Upper lobe of left lung (tissue), 6 donors: Measurements from ENCODE around the gene PPM1J. TPM values are rescaled to one million over a fixed set of nuclear protein-coding genes. Genes with fewer than 3 reads are reported as not detected.
A peak's percentile ranks its signal among the peaks of the same experiment; 100 is the strongest.

Experiments used
- ATAC-seq, 2 donors: fragments of 200-7000 bp; cut with Tn5 transposase; one replicate each; pipeline ENCODE4 v1.9.1; 2022; ENCODE audit warnings: mild to moderate bottlenecking in 2 of 2, moderate library complexity in 2 of 2; ENCODE audit not compliant: low FRiP score in 2 of 2
- DNase-seq, 2 donors: peaks; one replicate each; pipeline ENCODE4 v3.0.0-alpha.2; 2019 to 2020
- H3K27ac ChIP-seq, 4 donors: fragments of 200-600 bp; sonication (generic); one replicate each; pipeline ENCODE4 v1.5.1; 2016 to 2019
- H3K27me3 ChIP-seq, 4 donors: fragments of 200-600 bp; sonication (generic); one replicate each; pipeline ENCODE4 v1.5.1; 2017 to 2019
- H3K36me3 ChIP-seq, 4 donors: fragments of 200-600 bp; sonication (generic); one replicate each; pipeline ENCODE4 v1.5.1; 2016 to 2019
- H3K4me1 ChIP-seq, 4 donors: fragments of 200-600 bp; sonication (generic); one replicate each; pipeline ENCODE4 v1.5.1; 2018 to 2019
- H3K4me3 ChIP-seq, 4 donors: fragments of 200-600 bp; sonication (generic); one replicate each; pipeline ENCODE4 v1.5.1; 2017 to 2019; ENCODE audit warnings: mild to moderate bottlenecking in 2 of 4, moderate library complexity in 1 of 4
- H3K9me3 ChIP-seq, 4 donors: fragments of 200-600 bp; sonication (generic); one replicate each; pipeline ENCODE4 v1.5.1; 2018 to 2019
- EP300 ChIP-seq, 4 donors: sonication (generic); formaldehyde crosslinking; IDR thresholded peaks; one replicate each; pipeline ENCODE4 v1.5.1; 2017; ENCODE audit warnings: antibody characterized with exemption in 4 of 4, control low read depth in 2 of 4
- POLR2A ChIP-seq, 4 donors: fragments of 450-650 bp; IDR thresholded peaks; one replicate each; pipeline ENCODE4 v1.5.1; 2016 to 2017; ENCODE audit warnings: antibody characterized with exemption in 4 of 4, mild to moderate bottlenecking in 2 of 4
- POLR2AphosphoS5 ChIP-seq, 2 donors: sonication (generic); formaldehyde crosslinking; IDR thresholded peaks; one replicate each; pipeline ENCODE4 v1.5.1; 2017; ENCODE audit warnings: antibody characterized with exemption in 2 of 2
- WGBS, 2 donors: methylation state at CpG; one replicate each; pipeline ENCODE4 v1.1.5; 2017 to 2018; 5-methylcytosine and 5-hydroxymethylcytosine counted together
- total RNA-seq, 6 donors: library from RNA; depleted of rRNA in 4 of 6; stranded (reverse); fragments of >200 nt in 4 of 6; gene quantifications; one replicate each; pipeline versions ENCODE4 v1.1.0 to v1.2.1, GENCODE V29; 2016 to 2021
- TF ChIP-seq, protein P1 (sequence below), 6 experiments: fragments of 450-650 bp in 4 of 6; fragments of 200-600 bp in 2 of 6; sonication (generic) in 2 of 6; IDR thresholded peaks; one replicate each; pipeline ENCODE4 v1.5.1; 2016 to 2019; ENCODE audit warnings: antibody characterized with exemption in 6 of 6
- donor health status: DM: no; HTN: no; CAD: no; lungs with moderate emphysema.
- donor health status: DM: no; HTN: yes; CAD: no; lungs with severe emphysema.

The PPM1J gene
- total RNA-seq, 6 donors from 2014 or later: 0.55 to 0.91 (median 0.74) TPM; not detected in 1

DNA sequence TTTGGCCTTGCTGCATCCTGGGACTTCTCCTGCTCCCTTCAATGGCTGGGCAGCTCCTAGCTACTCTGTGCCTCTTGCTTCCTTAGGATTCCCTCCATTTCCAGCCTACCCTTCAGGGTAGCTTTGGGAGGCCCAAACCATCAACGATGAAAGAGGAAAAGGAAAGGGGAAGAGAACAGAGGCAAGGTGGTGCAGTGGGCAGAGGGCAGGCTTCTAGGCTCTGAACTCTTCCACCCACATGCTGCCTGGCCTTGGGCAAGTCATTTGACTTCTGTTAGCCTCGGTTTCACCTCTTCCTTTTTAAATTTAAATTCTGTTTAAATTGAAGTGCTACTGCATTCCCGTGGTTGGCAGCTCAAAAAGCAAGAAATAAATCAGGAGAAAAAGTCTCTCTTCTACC lies 5.7 kb upstream of the PPM1J start:
- H3K4me1 ChIP-seq: peaks cover 14 to 28% (median 18%) of the 10 kb centered on the region in 4 donors
- no peak for DNase-seq
- no peak overlapping the region for H3K4me3 ChIP-seq
- TF ChIP-seq POLR2A (IDR thresholded peaks at IDR 0.05) (no peak), EP300 (IDR thresholded peaks at IDR 0.05) (no peak), POLR2AphosphoS5 (IDR thresholded peaks at IDR 0.05) (no peak)
- TF ChIP-seq, protein P1, sequence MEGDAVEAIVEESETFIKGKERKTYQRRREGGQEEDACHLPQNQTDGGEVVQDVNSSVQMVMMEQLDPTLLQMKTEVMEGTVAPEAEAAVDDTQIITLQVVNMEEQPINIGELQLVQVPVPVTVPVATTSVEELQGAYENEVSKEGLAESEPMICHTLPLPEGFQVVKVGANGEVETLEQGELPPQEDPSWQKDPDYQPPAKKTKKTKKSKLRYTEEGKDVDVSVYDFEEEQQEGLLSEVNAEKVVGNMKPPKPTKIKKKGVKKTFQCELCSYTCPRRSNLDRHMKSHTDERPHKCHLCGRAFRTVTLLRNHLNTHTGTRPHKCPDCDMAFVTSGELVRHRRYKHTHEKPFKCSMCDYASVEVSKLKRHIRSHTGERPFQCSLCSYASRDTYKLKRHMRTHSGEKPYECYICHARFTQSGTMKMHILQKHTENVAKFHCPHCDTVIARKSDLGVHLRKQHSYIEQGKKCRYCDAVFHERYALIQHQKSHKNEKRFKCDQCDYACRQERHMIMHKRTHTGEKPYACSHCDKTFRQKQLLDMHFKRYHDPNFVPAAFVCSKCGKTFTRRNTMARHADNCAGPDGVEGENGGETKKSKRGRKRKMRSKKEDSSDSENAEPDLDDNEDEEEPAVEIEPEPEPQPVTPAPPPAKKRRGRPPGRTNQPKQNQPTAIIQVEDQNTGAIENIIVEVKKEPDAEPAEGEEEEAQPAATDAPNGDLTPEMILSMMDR (IDR thresholded peaks at IDR 0.05): no peak
- H3K27ac ChIP-seq: no peak overlapping the region
- 54 to 64% methylated on average over 3 of the region's 3 CpGs for WGBS, 2 donors
- H3K27me3 ChIP-seq: peaks cover 0 to 4% (median 0%) of the 10 kb centered on the region in 4 donors
- no peak for ATAC-seq
- H3K36me3 ChIP-seq: no peaks in the 10 kb centered on the region
- no peaks in the 10 kb centered on the region for H3K9me3 ChIP-seq

DNA sequence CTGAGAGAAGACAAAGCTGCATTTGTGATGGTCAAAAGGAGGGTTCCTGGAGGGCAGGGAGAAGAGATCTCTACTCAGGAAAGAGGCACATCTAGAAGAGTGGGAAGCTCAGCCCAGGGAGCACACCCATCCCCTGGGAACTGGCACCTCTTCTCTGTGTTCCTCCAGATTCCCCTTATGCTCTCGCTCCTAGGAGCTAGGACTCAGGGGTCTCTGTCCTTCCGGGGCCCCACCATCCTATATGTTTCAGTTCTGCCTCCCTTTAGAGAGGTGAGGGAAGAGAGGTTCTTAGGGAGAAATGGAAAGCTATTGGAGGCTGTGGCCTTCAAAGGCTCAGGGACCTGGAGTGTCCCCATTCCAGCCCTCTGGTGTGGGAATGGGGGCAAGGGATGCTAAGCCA lies 4.6 kb upstream of the PPM1J start:
- TF ChIP-seq EP300 (IDR thresholded peaks at IDR 0.05): no peak
- TF ChIP-seq, protein P1 (IDR thresholded peaks at IDR 0.05): no peak
- Histone ChIP-seq H3K4me1 (peaks cover 20 to 35% (median 22%) of the 10 kb centered on the region in 4 donors), H3K4me3 (no peak overlapping the region), H3K27ac (no peak overlapping the region), H3K9me3 (no peaks in the 10 kb centered on the region), H3K36me3 (no peaks in the 10 kb centered on the region), H3K27me3 (peaks cover 0 to 4% (median 0%) of the 10 kb centered on the region in 4 donors)
- DNase-seq (no peak), ATAC-seq (no peak)
- WGBS, 2 donors: 83 to 88% methylated on average over 1 to 2 of the region's 2 CpGs

DNA sequence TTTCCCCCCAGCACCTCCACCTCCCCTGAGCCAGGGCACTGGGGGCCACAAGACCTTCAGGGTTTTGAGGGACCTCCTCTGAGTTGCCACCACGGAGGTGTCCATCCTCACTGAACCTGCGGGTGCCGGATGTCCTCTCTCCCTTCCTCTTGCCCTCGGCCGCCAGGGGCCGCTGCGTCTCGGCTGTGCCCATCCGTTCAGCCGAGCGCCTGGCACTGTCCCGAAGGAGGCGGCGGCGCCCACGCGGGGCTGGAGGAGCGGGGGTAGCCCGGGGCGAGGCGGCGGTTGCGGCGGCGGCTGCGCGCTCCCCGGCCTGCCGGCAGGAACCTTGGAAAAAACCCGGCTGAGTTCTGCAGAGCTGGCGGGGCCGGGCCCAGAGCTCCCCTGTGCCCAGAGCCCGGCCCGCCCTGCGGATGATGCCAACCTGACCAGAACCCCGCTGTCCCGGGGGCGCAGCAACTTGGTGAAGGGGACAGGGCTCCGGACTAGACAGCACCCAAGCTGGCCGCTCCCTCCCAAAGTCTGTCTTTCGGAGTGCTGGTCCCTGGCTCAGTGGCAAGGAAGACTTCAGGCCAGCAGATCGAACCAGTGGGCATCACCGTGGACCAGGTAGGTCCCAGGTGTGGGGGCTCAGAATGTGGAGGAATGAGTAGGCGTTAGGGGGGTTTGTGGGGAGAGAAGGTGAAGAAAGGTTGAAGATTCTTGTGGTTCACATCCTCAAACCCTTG lies 3.7 kb upstream of the PPM1J start:
- H3K27ac ChIP-seq: no peak overlapping the region
- peaks cover 0 to 4% (median 0%) of the 10 kb centered on the region in 4 donors for H3K27me3 ChIP-seq
- no peaks in the 10 kb centered on the region for H3K9me3 ChIP-seq
- DNase-seq: peak; percentile 71 to 97
- no peak for TF ChIP-seq POLR2A (IDR thresholded peaks at IDR 0.05)
- TF ChIP-seq, protein P1 (IDR thresholded peaks at IDR 0.05): peak; percentile 84 to 91 (median 86)
- H3K4me3 ChIP-seq: peak overlapping the region in 2 of 4 donors; percentile 21 to 30
- no peaks in the 10 kb centered on the region for H3K36me3 ChIP-seq
- peaks cover 24 to 44% (median 28%) of the 10 kb centered on the region in 4 donors for H3K4me1 ChIP-seq
- peak in 1 of 2 donors; percentile 49 for ATAC-seq
- 40 to 44% methylated on average over 11 to 12 of the region's 44 CpGs for WGBS, 2 donors

DNA sequence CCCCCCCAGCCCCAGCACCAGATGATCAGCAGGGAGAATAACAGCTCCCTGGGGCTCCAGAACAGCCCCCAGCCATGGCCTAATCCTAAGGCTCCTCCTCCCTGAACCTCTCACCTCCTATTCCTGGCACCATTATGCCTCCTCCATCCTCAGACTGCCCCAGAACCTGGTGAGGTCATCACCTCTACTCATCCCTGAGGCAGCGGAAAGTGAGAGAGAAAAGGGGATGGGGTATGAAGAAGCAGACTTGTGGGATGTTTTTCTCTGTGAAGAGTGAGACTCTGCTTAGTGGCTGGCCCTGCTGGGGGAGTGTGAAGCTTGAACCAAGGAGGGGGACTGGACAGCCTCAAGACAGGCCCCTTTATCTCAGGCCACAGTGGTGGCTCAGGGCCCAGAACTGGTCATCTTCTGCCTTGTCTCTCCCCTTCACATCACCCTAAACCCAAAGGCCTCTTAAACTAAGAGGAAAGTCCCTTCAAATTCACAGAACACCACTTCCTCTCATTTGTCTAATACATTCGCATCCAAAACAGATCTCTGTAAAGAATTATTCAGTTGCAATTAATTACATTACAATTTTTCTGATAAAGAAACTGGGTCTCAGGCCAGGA lies 2.2 kb upstream of the PPM1J start:
- TF ChIP-seq, protein P1 (IDR thresholded peaks at IDR 0.05): no peak
- TF ChIP-seq EP300 (IDR thresholded peaks at IDR 0.05) (no peak), POLR2A (IDR thresholded peaks at IDR 0.05) (no peak), POLR2AphosphoS5 (IDR thresholded peaks at IDR 0.05) (no peak)
- Histone ChIP-seq H3K4me1 (peaks cover 14 to 40% (median 28%) of the 10 kb centered on the region in 4 donors), H3K4me3 (no peak overlapping the region), H3K27me3 (peaks cover 0 to 4% (median 0%) of the 10 kb centered on the region in 4 donors), H3K9me3 (no peaks in the 10 kb centered on the region), H3K36me3 (no peaks in the 10 kb centered on the region), H3K27ac (no peak overlapping the region)
- no peak for ATAC-seq
- 75 to 85% methylated on average over 2 of the region's 2 CpGs for WGBS, 2 donors
- no peak for DNase-seq
